Upper lobe of left lung (tissue), 6 donors: Measurements from ENCODE around the gene TRIM38. TPM values are rescaled to one million over a fixed set of nuclear protein-coding genes. Genes with fewer than 3 reads are reported as not detected.

Experiments used
- ATAC-seq, 2 donors: fragments of 200-7000 bp; cut with Tn5 transposase; one replicate each; pipeline ENCODE4 v1.9.1; 2022; ENCODE audit warnings: mild to moderate bottlenecking in 2 of 2, moderate library complexity in 2 of 2; ENCODE audit not compliant: low FRiP score in 2 of 2
- DNase-seq, 2 donors: peaks; one replicate each; pipeline ENCODE4 v3.0.0-alpha.2; 2019 to 2020
- H3K27ac ChIP-seq, 4 donors: fragments of 200-600 bp; sonication (generic); one replicate each; pipeline ENCODE4 v1.5.1; 2016 to 2019
- H3K27me3 ChIP-seq, 4 donors: fragments of 200-600 bp; sonication (generic); one replicate each; pipeline ENCODE4 v1.5.1; 2017 to 2019
- H3K36me3 ChIP-seq, 4 donors: fragments of 200-600 bp; sonication (generic); one replicate each; pipeline ENCODE4 v1.5.1; 2016 to 2019
- H3K4me1 ChIP-seq, 4 donors: fragments of 200-600 bp; sonication (generic); one replicate each; pipeline ENCODE4 v1.5.1; 2018 to 2019
- H3K4me3 ChIP-seq, 4 donors: fragments of 200-600 bp; sonication (generic); one replicate each; pipeline ENCODE4 v1.5.1; 2017 to 2019; ENCODE audit warnings: mild to moderate bottlenecking in 2 of 4, moderate library complexity in 1 of 4
- H3K9me3 ChIP-seq, 4 donors: fragments of 200-600 bp; sonication (generic); one replicate each; pipeline ENCODE4 v1.5.1; 2018 to 2019
- CTCF ChIP-seq, 6 experiments: fragments of 450-650 bp in 4 of 6; fragments of 200-600 bp in 2 of 6; sonication (generic) in 2 of 6; IDR thresholded peaks; one replicate each; pipeline ENCODE4 v1.5.1; 2016 to 2019; ENCODE audit warnings: antibody characterized with exemption in 6 of 6
- EP300 ChIP-seq, 4 donors: sonication (generic); formaldehyde crosslinking; IDR thresholded peaks; one replicate each; pipeline ENCODE4 v1.5.1; 2017; ENCODE audit warnings: antibody characterized with exemption in 4 of 4, control low read depth in 2 of 4
- POLR2A ChIP-seq, 4 donors: fragments of 450-650 bp; IDR thresholded peaks; one replicate each; pipeline ENCODE4 v1.5.1; 2016 to 2017; ENCODE audit warnings: antibody characterized with exemption in 4 of 4, mild to moderate bottlenecking in 2 of 4
- POLR2AphosphoS5 ChIP-seq, 2 donors: sonication (generic); formaldehyde crosslinking; IDR thresholded peaks; one replicate each; pipeline ENCODE4 v1.5.1; 2017; ENCODE audit warnings: antibody characterized with exemption in 2 of 2
- WGBS, 2 donors: methylation state at CpG; one replicate each; pipeline ENCODE4 v1.1.5; 2017 to 2018; 5-methylcytosine and 5-hydroxymethylcytosine counted together
- small RNA-seq, 4 donors: library from RNA; depleted of rRNA; stranded (forward); fragments of <200 nt; gene quantifications; one replicate each; pipeline ENCODE3, GENCODE V24; 2016
- total RNA-seq, 6 donors: library from RNA; depleted of rRNA in 4 of 6; stranded (reverse); fragments of >200 nt in 4 of 6; gene quantifications; one replicate each; pipeline versions ENCODE4 v1.1.0 to v1.2.1, GENCODE V29; 2016 to 2021
- donor health status: DM: no; HTN: no; CAD: no; lungs with moderate emphysema.
- donor health status: DM: no; HTN: yes; CAD: no; lungs with severe emphysema.

TRIM38 gene
- total RNA-seq, 6 donors from 2014 or later: 9.0 to 22.0 (median 14.7) TPM

GRCh38 chr6:26033085-26033940, 70.7 kb downstream of the TRIM38 start:
- Histone ChIP-seq H3K4me1 (peaks cover 14 to 19% (median 16%) of the 10 kb centered on the region in 4 donors), H3K27me3 (no peaks in the 10 kb centered on the region), H3K9me3 (no peaks in the 10 kb centered on the region), H3K36me3 (no peaks in the 10 kb centered on the region), H3K4me3 (peak overlapping the region; percentile 27 to 56 (median 52)), H3K27ac (peak overlapping the region; percentile 83 to 91 (median 89))
- peak; percentile 73 to 87 for TF ChIP-seq POLR2AphosphoS5 (IDR thresholded peaks at IDR 0.05)
- TF ChIP-seq POLR2A (IDR thresholded peaks at IDR 0.05): peak in 3 of 4 donors; percentile 69 to 90 (median 90)
- peak in 1 of 4 donors; percentile 37 for TF ChIP-seq EP300 (IDR thresholded peaks at IDR 0.05)
- TF ChIP-seq CTCF (IDR thresholded peaks at IDR 0.05): no peak
- 1% methylated on average over 19 to 47 of the region's 47 CpGs for WGBS, 2 donors
- peak; percentile 93 to 94 for ATAC-seq
- peak; percentile 67 to 91 for DNase-seq

- DNase-seq (peak in 1 of 2 donors; percentile 57), ATAC-seq (peak; percentile 11 to 49)
Measured at GRCh38 chr6:26033941-26034354, 71.3 kb downstream of the TRIM38 start.

GRCh38 chr6:26034905-26035304, 72.3 kb downstream of the TRIM38 start:
- Histone ChIP-seq H3K4me3 (no peak overlapping the region), H3K27me3 (no peaks in the 10 kb centered on the region), H3K4me1 (peaks cover 14 to 19% (median 16%) of the 10 kb centered on the region in 4 donors), H3K9me3 (no peaks in the 10 kb centered on the region), H3K27ac (no peak overlapping the region), H3K36me3 (no peaks in the 10 kb centered on the region)
- no peak for TF ChIP-seq EP300 (IDR thresholded peaks at IDR 0.05)
- TF ChIP-seq CTCF (IDR thresholded peaks at IDR 0.05): no peak
- no peak for TF ChIP-seq POLR2A (IDR thresholded peaks at IDR 0.05)
- TF ChIP-seq POLR2AphosphoS5 (IDR thresholded peaks at IDR 0.05): no peak
- WGBS, 2 donors: 93 to 96% methylated on average over 2 of the region's 2 CpGs
- DNase-seq: no peak
- ATAC-seq: no peak

More at GRCh38 chr6:26033941-26034354, 71.3 kb downstream of the TRIM38 start:
- Histone ChIP-seq H3K4me1 (peaks cover 14 to 19% (median 16%) of the 10 kb centered on the region in 4 donors), H3K27ac (peak overlapping the region; percentile 83 to 91 (median 89)), H3K9me3 (no peaks in the 10 kb centered on the region), H3K4me3 (peak overlapping the region in 3 of 4 donors; percentile 48 to 56 (median 55)), H3K27me3 (no peaks in the 10 kb centered on the region), H3K36me3 (no peaks in the 10 kb centered on the region)
- 8 to 9% methylated on average over 19 of the region's 19 CpGs for WGBS, 2 donors
- TF ChIP-seq CTCF (IDR thresholded peaks at IDR 0.05): no peak
- no peak for TF ChIP-seq POLR2AphosphoS5 (IDR thresholded peaks at IDR 0.05)
- no peak for TF ChIP-seq POLR2A (IDR thresholded peaks at IDR 0.05)
- TF ChIP-seq EP300 (IDR thresholded peaks at IDR 0.05): no peak

Small RNA genes lying within 50 kb of the gene (small RNA-seq; reads per million reads assigned to genes)
- 0 reads per million in 4 donors for gene HIST1H1PS2

Other genes starting within 250 kb of the TRIM38 start
- not detected for gene SLC17A4, start 208.1 kb upstream of the TRIM38 start, total RNA-seq
- not detected for gene SLC17A1, start 130.8 kb upstream of the TRIM38 start, total RNA-seq
- under 1 TPM in 1 of 6 donors, not detected in 5; 0.40 TPM for gene SLC17A3, start 88.6 kb upstream of the TRIM38 start, total RNA-seq
- not detected for gene SLC17A2, start 32.1 kb upstream of the TRIM38 start, total RNA-seq
- gene HFE, start 124.6 kb downstream of the TRIM38 start, total RNA-seq: 10 to 100 TPM in 2 of 6 donors, 1 to 10 TPM in 4; 3.8 to 26.2 (median 8.5) TPM